ENCODE measurements around the gene KLLN.

KLLN gene

GRCh38 chr10:87816898-87817608 is 46.3 kb downstream of the KLLN start:
- peaks cover 5% of the 10 kb centered on the region; the same call in 1 of the 2 replicates for H3K27me3 ChIP-seq (ENCODE audit: insufficient read depth, low read length)
- H3K27ac ChIP-seq (ENCODE audit: low read depth, low read length): peak overlapping the region; percentile 87
- H3K9me3 ChIP-seq (ENCODE audit: insufficient read depth, low read depth, low read length): no peaks in the 10 kb centered on the region
- peak overlapping the region; percentile 78 for H3K4me3 ChIP-seq (ENCODE audit: low read length)
- peaks cover 15% of the 10 kb centered on the region for H3K4me1 ChIP-seq (ENCODE audit: insufficient read depth, low read length)
- peak overlapping the region; percentile 87 for H3K9ac ChIP-seq (ENCODE audit: low read depth, low read length)
- peaks cover 22% of the 10 kb centered on the region for H3K36me3 ChIP-seq (ENCODE audit: insufficient read depth, low read length)
- 10% methylated on average over 8 of the region's 10 CpGs for WGBS

GRCh38 chr10:87816163-87816897 is 47.0 kb downstream of the KLLN start:
- Histone ChIP-seq H3K4me1 (ENCODE audit: insufficient read depth, low read length) (peaks cover 15% of the 10 kb centered on the region), H3K27ac (ENCODE audit: low read depth, low read length) (no peak overlapping the region), H3K27me3 (ENCODE audit: insufficient read depth, low read length) (peaks cover 5% of the 10 kb centered on the region; the same call in 1 of the 2 replicates), H3K9me3 (ENCODE audit: insufficient read depth, low read depth, low read length) (no peaks in the 10 kb centered on the region), H3K4me3 (ENCODE audit: low read length) (peak overlapping the region; percentile 78), H3K9ac (ENCODE audit: low read depth, low read length) (peak overlapping the region; percentile 87; the same call in 1 of the 2 replicates), H3K36me3 (ENCODE audit: insufficient read depth, low read length) (peaks cover 28% of the 10 kb centered on the region)
- WGBS: 75% methylated on average over 5 of the region's 9 CpGs

Data from HUES64 (cell line).